ENCODE results near the gene D2HGDH.
A peak's percentile ranks its signal among the peaks of the same experiment; 100 is the strongest.

Gene D2HGDH

DNA sequence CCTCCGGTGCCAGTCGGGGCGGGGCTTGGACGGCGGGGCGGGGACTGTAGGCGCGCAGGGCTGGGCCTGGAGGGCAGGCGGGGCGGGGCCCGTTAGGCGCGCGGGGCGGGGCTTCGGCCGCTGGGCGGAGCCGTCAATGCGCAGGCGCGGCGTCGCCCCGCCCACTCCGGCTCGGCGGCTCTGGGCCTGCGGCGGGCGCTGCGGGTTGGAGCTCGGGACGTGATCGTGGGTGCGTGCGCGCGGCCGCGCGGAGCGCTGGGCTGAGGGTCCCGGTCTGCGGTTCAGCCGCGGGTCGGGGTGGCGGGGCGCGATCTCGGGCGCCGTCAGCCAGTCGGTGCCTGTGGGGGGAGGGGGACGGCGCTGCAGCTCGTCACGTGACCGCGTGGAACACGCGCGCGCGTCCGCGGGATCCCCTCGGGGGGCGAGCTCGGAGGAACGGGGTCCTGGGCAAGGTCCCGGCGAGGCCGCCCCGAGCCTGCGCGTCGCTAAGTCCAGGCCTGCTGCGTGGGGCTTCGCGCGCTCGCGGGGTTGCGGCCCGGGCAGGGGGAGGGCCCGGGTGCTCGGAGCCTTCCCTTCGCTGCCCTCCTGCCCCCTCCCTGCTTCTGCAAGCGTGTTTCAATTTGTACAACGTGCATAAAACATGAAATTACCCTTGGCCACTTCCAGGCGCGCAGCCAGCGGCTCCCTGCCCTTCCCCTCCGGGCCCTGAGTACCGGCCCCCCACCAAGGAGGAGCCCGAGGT, at the start of gene D2HGDH:
Gene D2HGDH, plus strand, starts transcription at position 164 of the 742 bp plus-strand sequence. CDS start 595 bp downstream, outside the sequence.
- peaks cover 2% of the 10 kb centered on the region; the same call in 1 of the 2 replicates for H3K36me3 ChIP-seq (ENCODE audit: control insufficient read depth, insufficient read depth, low read length)
- no peak for TF ChIP-seq CTCF (IDR thresholded peaks at IDR 0.05; ENCODE audit: insufficient read depth, low read length, poor library complexity, severe bottlenecking)
- peak within 1 kb of the TSS; percentile 88 for H3K4me3 ChIP-seq (replicated peaks; ENCODE audit: low read depth, low read length)
- peak; percentile 87 for DNase-seq (ENCODE audit: extremely low read depth, insufficient read length)
- H3K27me3 ChIP-seq (replicated peaks; ENCODE audit: control insufficient read depth, insufficient read depth, low read length) = no peaks in the 10 kb centered on the region

GRCh38 chr2:241686324-241686649, 48.1 kb upstream of the D2HGDH start:
- no peaks in the 10 kb centered on the region for H3K27me3 ChIP-seq (replicated peaks; ENCODE audit: control insufficient read depth, insufficient read depth, low read length)
- H3K4me3 ChIP-seq (replicated peaks; ENCODE audit: low read depth, low read length) = peak overlapping the region; percentile 82
- H3K36me3 ChIP-seq (ENCODE audit: control insufficient read depth, insufficient read depth, low read length) = peaks cover 12% of the 10 kb centered on the region
- TF ChIP-seq CTCF (IDR thresholded peaks at IDR 0.05; ENCODE audit: insufficient read depth, low read length, poor library complexity, severe bottlenecking) = no peak
- DNase-seq (ENCODE audit: extremely low read depth, insufficient read length) = no peak

DNA sequence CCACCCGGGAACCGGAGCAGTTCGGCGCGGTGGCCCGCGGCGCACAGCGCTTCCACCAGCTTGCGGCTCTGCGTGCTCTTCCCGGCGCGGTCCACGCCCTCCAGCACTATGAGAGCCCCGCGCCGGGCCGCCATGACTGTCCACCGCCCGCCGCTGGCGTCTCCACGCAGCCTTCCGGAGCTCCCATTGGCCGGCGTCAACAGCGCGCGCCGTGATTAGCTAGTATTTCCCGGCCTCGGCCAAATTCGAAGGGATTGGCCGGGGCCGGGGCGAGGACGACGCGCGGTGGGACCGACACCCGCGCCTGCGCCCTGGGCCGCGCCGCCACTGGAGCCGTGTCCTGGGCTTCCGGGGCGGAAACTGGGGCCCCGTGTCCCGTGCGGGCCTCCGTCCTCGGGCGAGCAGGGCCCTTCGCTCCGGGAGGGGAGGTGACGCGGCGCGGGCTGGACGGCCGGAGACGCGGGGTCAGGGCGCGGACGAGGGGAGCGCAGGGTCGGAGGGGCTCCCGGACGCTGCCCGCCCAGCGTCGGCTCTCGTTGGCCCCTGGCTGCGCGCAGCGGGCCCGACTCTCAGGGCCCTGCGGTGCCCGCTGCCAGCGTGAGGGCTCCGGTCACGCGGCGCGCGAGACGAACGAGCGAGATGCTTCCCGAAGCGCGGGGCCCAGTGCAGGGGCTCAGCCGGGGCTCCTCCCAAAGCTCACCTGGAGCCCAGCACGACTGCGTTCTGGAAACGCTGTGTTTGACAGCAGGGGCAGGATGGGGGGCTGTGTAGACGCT, 47.6 kb upstream of the D2HGDH start, which contains the start of gene DTYMK:
Gene DTYMK, minus strand, starts transcription at position 166 of the 776 bp plus-strand sequence. Its CDS starts 32 bp downstream, at position 134.
- Histone ChIP-seq H3K4me3 (replicated peaks; ENCODE audit: low read depth, low read length) (peak within 1 kb of the TSS; percentile 96), H3K36me3 (ENCODE audit: control insufficient read depth, insufficient read depth, low read length) (peaks cover 12% of the 10 kb centered on the region), H3K27me3 (replicated peaks; ENCODE audit: control insufficient read depth, insufficient read depth, low read length) (no peaks in the 10 kb centered on the region)
- TF ChIP-seq CTCF (IDR thresholded peaks at IDR 0.05; ENCODE audit: insufficient read depth, low read length, poor library complexity, severe bottlenecking) = no peak
- peak; percentile 98 for DNase-seq (ENCODE audit: extremely low read depth, insufficient read length)

- Histone ChIP-seq H3K36me3 (ENCODE audit: control insufficient read depth, insufficient read depth, low read length) (peaks cover 15% of the 10 kb centered on the region), H3K27me3 (replicated peaks; ENCODE audit: control insufficient read depth, insufficient read depth, low read length) (no peaks in the 10 kb centered on the region), H3K4me3 (replicated peaks; ENCODE audit: low read depth, low read length) (no peak overlapping the region)
- TF ChIP-seq CTCF (IDR thresholded peaks at IDR 0.05; ENCODE audit: insufficient read depth, low read length, poor library complexity, severe bottlenecking) = no peak
- DNase-seq (ENCODE audit: extremely low read depth, insufficient read length) = no peak
Measured at GRCh38 chr2:241689306-241689705, 45.1 kb upstream of the D2HGDH start.

GRCh38 chr2:241690202-241690717, 44.2 kb upstream of the D2HGDH start:
- Histone ChIP-seq H3K36me3 (ENCODE audit: control insufficient read depth, insufficient read depth, low read length) (peaks cover 17% of the 10 kb centered on the region), H3K4me3 (replicated peaks; ENCODE audit: low read depth, low read length) (no peak overlapping the region), H3K27me3 (replicated peaks; ENCODE audit: control insufficient read depth, insufficient read depth, low read length) (no peaks in the 10 kb centered on the region)
- TF ChIP-seq CTCF (IDR thresholded peaks at IDR 0.05; ENCODE audit: insufficient read depth, low read length, poor library complexity, severe bottlenecking) = no peak
- no peak for DNase-seq (ENCODE audit: extremely low read depth, insufficient read length)
